HG03558 (cell line): ENCODE results near the gene BLOC1S3.

ENCODE experiments used
- ATAC-seq: cut with Tn5 transposase; IDR thresholded peaks from one replicate; pipeline ENCODE4 v1.9.1; 2021; ENCODE audit warnings: moderate number of reproducible peaks; ENCODE audit not compliant: unreplicated experiment; ENCODE audit errors: extremely low read depth

Gene BLOC1S3

DNA sequence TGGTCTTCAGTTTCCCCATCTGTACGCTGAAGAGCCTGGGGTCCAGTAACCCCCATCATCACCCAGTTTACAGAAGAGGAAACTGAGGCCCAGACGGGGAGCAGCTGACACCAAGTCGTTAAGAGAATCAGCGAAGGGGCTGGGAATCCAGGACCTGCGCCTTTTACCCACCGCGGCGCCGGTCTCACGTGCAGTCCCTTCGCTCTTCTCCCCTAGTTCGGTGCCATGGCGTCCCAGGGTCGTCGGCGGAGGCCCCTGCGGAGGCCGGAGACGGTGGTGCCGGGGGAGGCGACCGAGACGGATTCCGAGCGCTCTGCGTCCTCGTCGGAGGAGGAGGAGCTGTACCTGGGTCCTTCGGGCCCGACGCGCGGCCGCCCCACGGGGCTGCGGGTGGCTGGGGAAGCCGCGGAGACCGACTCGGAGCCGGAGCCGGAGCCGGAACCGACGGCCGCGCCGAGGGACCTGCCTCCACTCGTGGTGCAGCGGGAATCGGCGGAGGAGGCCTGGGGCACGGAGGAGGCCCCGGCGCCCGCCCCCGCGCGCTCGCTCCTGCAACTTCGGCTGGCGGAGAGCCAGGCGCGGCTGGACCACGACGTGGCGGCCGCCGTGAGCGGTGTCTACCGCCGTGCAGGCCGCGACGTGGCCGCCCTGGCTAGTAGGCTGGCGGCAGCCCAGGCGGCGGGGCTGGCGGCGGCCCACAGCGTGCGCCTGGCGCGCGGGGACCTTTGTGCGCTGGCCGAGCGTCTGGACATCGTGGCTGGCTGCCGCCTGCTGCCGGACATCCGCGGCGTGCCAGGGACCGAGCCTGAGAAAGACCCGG lies 698 bp downstream of the BLOC1S3 start:
- ATAC-seq = no peak

DNA sequence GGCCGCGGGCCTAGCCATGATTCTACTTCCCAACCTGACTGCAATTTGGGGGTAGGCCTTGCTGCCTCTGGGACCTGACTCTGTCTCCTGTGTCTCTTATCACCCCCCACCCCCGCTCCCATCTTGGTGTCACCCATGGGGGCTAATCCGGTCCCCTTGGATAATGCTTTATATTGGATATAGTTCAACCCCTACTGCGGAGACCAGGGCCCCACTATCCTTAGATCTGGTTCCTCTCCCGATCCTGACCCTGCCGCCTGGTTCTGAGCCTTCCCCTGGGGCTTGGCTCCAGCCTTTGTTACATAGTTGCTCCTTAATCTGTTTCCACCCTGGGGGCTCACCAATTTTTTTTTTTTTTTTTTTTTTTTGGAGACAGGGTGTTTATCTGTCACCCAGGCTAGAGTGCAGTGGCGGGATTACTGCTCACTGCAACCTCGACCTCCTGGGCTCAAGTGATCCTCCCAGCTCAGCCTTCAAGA lies 1.3 kb downstream of the BLOC1S3 start:
- ATAC-seq = no peak

DNA sequence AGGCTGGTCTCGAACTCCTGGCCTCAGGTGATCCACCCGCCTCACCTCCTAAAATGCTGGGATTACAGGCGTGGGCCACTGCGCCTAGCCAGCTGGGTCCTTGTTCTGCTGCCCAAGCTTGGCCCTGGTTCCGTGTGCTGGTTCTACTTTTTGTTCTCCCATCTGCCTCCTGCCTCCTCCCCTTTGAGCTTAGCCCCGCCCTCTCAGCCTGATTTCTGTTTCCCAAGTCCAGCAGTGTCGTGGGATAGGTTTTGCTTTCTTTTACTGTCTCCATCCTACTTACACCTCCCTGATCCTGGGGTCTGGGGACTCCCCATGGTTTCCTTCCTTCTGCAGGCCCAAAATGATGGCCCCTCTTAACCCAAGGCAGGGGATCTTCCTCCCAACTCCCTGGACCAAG lies 2.4 kb downstream of the BLOC1S3 start:
- ATAC-seq = no peak

DNA sequence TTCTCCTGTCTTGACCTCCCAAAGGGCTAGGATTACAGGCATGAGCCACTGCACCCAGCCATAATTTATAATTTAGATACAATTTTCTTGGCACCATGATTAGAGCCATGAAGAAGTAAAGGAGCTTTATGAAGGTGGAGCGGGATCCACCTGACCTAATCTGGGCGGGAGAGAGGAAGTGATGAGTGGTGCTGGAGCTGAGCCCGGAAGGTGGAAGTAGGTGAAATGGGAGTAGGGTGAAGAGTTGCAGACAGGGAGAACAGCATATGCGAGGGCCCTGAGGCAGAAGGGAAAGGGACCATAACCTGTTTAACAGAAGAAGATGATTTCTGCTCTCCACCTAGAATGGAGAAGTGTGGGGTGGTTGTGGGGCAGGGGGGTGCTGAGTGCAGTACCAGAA lies 4.2 kb downstream of the BLOC1S3 start:
- no peak for ATAC-seq

- no peak for ATAC-seq
These were observed 5.5 kb downstream of the BLOC1S3 start for GRCh38 chr19:45184115-45184514.

- no peak for ATAC-seq
These were observed 8.1 kb downstream of the BLOC1S3 start for GRCh38 chr19:45186509-45187334.

DNA sequence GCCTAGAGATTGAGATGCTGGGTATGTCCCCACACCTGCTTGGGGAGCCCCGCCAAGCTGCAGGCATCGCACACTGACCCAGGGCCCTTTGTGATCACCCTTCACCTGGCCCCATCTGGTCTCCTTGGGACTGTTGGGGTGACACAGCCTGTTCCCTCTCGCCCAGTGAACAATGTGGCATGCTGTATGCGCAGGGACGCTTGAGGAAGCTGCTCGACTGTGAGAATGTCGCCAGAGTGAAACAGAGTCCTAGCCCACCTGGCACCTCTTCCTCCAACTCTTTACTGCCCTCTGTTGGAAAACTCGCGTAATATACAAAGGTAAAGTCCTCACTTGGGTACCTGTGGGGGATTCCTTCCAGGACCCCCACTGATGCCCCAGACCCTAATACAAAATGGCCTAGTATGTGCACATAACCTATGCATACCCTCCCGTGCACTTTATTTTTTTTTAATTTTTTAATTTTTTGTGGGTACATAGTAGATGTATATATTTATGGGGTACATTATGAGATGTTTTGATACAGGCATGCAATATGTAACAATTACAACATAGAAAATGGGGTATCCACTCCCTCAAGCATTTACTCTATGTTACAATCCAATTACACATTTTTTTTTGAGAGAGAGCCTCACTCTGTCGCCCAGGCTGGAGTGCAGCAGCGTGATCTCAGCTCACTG lies 9.0 kb downstream of the BLOC1S3 start:
- no peak for ATAC-seq

DNA sequence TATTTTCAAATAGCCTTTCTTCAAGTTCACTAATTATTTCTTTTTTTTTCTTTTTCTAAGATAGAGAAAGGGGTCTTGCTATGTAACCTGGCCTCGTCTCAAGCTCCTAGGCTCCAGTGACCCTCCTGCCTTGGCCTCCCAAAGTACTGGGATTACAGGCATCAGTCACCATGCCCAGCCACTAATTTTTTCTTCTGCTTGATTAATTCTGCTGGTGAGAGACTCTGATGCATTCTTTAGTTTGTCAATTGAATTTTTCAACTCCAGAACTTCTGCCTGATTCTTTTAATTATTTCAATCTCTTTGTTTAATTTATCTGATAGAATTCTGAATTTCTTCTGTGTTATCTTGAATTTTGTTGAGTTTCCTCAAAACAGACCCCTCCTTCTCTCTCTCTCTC lies 11.4 kb downstream of the BLOC1S3 start:
- no peak for ATAC-seq

GRCh38 chr19:45191375-45191774 lies 12.8 kb downstream of the BLOC1S3 start:
- no peak for ATAC-seq

DNA sequence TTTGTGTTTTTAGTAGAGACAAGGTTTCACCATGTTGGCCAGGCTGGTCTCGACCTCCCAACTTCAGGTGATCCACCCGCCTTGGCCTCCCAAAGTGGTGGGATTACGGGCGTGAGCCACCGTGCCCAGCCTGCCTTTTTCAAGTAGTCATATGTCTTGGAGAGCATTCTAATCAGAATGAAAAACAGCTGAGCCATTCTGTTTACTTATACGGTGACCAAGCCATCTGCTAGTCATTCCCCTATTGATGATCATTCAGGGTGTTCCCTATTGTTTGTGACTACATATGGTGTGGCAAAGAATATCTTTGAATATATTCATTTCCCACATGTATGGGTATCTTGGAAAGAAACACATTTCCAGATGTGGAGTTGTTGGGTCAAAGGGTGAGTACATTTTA lies 17.2 kb downstream of the BLOC1S3 start:
- no peak for ATAC-seq

GRCh38 chr19:45200568-45200967 lies 22.0 kb downstream of the BLOC1S3 start:
- no peak for ATAC-seq

DNA sequence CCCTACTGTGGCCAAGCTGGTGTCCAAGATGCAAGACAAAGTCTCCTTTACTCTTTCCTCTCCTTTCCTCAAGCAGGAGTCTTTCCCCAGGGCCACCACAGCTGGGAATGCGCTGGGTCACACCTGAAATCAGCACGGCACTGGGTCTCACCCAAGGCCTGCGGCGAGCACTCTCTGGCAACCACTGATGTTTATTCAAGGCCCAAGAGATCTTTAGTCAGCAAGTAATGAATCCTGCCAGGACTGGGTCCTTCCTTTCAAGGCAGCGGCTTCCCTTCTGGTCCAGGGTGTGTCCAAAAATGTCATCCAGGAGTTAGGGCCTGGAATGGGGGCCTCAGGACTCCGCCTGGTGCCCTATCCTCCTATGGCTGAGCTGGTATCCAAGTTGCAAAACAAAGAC lies 24.1 kb downstream of the BLOC1S3 start:
- no peak for ATAC-seq

DNA sequence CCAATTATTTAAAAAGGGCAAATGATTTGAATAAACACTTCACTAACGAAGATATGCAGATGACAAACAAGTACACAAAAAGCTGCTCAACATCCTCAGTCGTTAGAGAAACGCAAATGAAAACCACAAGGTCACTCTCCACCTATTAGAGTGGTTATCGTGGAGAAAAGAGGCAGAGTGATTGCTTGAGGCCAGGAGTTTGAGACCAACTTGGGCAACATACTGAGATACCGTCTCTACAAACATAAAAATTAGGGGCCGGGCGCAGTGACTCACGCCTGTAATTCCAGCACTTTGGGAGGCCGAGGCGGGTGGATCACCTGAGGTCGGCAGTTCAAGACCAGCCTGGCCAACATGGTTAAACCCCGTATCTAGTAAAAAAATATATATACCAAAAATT lies 27.2 kb downstream of the BLOC1S3 start:
- no peak for ATAC-seq

DNA sequence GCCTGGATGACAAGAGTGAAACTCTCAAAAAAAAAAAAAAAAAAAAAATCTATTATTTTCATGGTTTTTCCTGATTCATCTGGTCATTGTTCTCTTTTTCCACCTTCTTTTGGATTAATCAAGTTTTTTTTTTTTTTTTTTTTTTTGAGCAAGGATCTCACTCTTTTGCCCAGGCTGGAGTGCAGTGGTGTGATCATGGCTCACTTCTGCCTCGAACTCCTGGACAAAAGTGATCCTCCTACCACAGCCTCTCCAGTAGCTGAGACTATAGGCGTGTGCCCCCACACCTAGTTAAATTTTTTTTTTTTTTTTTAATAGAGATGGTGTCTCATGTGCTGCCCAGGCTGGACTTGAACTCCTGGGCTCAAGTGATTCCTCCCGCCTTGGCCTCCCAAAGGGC lies 27.7 kb downstream of the BLOC1S3 start:
- no peak for ATAC-seq

GRCh38 chr19:45211751-45212381 lies 33.3 kb downstream of the BLOC1S3 start:
- ATAC-seq = no peak

- ATAC-seq = no peak
These were observed 34.4 kb downstream of the BLOC1S3 start for GRCh38 chr19:45213031-45213430.

DNA sequence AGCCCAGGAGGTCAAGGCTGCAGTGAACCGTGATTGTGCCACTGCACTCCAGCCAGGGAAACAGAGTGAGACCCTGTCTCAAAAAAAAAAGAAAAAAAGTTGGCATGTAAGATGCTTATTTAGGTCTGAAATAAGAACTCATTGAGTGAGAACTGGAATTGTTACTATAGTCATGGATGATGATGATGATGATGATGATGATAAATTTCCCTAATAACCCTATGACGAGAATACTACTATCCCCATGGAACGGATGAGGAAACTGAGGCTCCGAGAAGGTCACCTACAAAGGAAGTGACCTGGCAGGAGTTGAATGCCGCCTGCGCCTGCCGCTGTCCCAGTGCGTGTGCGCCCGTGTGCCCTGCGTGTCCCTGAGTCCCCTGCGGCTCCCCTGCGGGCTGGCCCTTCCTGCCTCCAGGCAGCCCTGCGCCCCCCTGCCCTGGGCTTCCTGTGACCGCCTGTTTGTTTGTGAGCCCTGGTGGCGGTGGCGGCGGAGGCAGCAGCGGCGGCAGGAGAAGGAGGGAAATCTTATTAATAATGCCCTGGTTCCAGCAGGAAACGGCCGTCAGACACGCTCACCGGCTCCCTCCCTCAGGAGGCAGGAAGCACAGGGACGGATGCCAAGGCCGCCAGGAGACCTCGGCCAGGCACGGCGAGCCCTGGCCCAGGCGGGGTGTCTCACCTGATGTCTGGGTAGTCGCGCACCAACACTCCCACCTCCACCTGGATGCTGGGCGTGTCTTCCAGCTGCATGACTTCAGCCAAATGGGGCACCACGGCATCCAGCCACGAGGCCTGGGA lies 37.0 kb downstream of the BLOC1S3 start:
- ATAC-seq = no peak

DNA sequence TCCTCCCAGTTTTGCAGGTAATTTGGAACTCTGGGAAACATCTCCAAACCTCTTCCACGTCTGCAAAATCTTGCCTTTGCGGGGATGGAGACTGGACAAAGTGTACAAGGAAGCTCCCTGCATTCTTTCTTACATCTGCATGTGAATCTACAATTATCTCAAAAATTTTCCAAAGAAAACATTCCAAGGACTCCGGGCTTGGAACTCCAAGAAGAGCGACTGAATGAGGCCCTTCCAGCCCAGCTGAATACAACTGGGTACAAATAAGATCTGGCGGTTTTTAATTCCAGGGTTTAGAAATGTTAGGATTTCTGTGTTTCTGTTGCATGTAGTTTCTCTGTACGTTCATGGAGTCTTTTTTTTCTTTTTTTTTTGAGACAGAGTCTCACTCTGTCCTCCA lies 38.1 kb downstream of the BLOC1S3 start:
- no peak for ATAC-seq

GRCh38 chr19:45217193-45217956 lies 38.8 kb downstream of the BLOC1S3 start:
- ATAC-seq = no peak
